OCI-LY1 (cell line): ENCODE measurements around the gene LRRC43.

Experiments
- CTCF ChIP-seq: fragments of 200-600 bp; sonication (generic), shearing (Covaris generic); IDR thresholded peaks from 2 replicates; pipeline ENCODE4 v1.5.1; 2017; ENCODE audit warnings: mild to moderate bottlenecking, antibody characterized with exemption, low read length, moderate library complexity, mixed read lengths
- EZH2 ChIP-seq: fragments of 200-600 bp; sonication (generic), shearing (Covaris generic); IDR thresholded peaks from 2 replicates; pipeline ENCODE4 v1.8.0; 2017; ENCODE audit warnings: borderline replicate concordance, mixed run types, mild to moderate bottlenecking, antibody characterized with exemption, low read length, moderate library complexity, mixed read lengths

GRCh38 chr12:122216445-122216844 lies 33.5 kb downstream of the LRRC43 start:
- TF ChIP-seq CTCF (no peak), EZH2 (no peak)
